ENCODE data around the gene GRPEL1.

DNA sequence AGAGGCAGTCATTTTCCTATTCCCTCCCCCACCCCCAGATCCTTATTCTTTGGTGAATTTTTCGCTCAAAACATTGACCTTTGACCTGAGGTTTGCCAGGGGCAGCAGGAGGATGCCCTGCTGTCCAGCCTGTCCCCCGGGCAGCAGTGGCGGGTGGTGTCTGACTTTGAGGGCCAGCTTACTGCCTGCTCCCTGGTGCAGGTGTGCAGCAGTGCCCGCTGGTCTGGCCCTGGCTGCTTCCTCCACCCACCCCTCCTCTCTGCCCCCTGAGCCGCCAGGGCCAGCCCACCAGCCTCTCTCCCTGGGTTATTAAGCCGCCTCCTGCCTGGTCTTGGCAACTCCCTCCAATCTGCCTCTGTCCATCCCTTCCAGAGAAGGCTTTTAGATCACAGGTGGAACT, 40.8 kb upstream of the GRPEL1 start:
- TF ChIP-seq, protein P1, sequence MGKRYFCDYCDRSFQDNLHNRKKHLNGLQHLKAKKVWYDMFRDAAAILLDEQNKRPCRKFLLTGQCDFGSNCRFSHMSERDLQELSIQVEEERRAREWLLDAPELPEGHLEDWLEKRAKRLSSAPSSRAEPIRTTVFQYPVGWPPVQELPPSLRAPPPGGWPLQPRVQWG (CRISPR knock-in tag; IDR thresholded peaks at IDR 0.05; ENCODE audit: borderline replicate concordance, low read depth) = no peak
- TF ChIP-seq, protein P2, sequence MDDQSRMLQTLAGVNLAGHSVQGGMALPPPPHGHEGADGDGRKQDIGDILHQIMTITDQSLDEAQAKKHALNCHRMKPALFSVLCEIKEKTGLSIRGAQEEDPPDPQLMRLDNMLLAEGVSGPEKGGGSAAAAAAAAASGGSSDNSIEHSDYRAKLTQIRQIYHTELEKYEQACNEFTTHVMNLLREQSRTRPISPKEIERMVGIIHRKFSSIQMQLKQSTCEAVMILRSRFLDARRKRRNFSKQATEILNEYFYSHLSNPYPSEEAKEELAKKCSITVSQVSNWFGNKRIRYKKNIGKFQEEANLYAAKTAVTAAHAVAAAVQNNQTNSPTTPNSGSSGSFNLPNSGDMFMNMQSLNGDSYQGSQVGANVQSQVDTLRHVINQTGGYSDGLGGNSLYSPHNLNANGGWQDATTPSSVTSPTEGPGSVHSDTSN (CRISPR knock-in tag; IDR thresholded peaks at IDR 0.05; ENCODE audit: borderline replicate concordance) = no peak
- TF ChIP-seq POLR2A (IDR thresholded peaks at IDR 0.05; ENCODE audit: insufficient read depth in 1 of 2, low read depth in 2 of 2, low read length in 2 of 2) = no peak
- no peak for TF ChIP-seq ATF1 (CRISPR knock-in tag; IDR thresholded peaks at IDR 0.05)
- no peak for TF ChIP-seq EP300 (IDR thresholded peaks at IDR 0.05; ENCODE audit: low read depth in 2 of 2, low read length in 2 of 2)
- TF ChIP-seq EP300 (CRISPR knock-in tag; IDR thresholded peaks at IDR 0.05; ENCODE audit: borderline replicate concordance) = no peak
- no peak for TF ChIP-seq TBP (CRISPR knock-in tag; IDR thresholded peaks at IDR 0.05)

Data from HepG2 (cell line).